ENCODE measurements around the gene STPG4. TPM values are rescaled to one million over a fixed set of nuclear protein-coding genes. Genes with fewer than 3 reads are reported as not detected.
"Not testable (repeated sequence)": the region's sequence is repeated elsewhere in the genome, so short reads cannot be mapped to it uniquely, and the experiment has no call there.

Gene STPG4
- total RNA-seq, 1 donor = 1.2 TPM

- Histone ChIP-seq H3K27me3 (ENCODE audit: insufficient read depth, low read length) (peaks cover 3% of the 10 kb centered on the region), H3K9me3 (ENCODE audit: low read depth, low read length) (no peaks in the 10 kb centered on the region), H3K4me1 (ENCODE audit: insufficient read depth, low read length) (peaks cover 20% of the 10 kb centered on the region), H3K4me3 (ENCODE audit: low read length) (no peak overlapping the region)
Observed at GRCh38 chr2:47181176-47181575, 26.1 kb upstream of the STPG4 start.

- H3K4me1 ChIP-seq (ENCODE audit: insufficient read depth, low read length) = peaks cover 20% of the 10 kb centered on the region
- H3K4me3 ChIP-seq (ENCODE audit: low read length) = no peak overlapping the region
- peaks cover 3% of the 10 kb centered on the region for H3K27me3 ChIP-seq (ENCODE audit: insufficient read depth, low read length)
- no peaks in the 10 kb centered on the region for H3K9me3 ChIP-seq (ENCODE audit: low read depth, low read length)
Observed at GRCh38 chr2:47180531-47180930, 25.4 kb upstream of the STPG4 start.

GRCh38 chr2:47179388-47179787, 24.3 kb upstream of the STPG4 start:
- H3K4me1 ChIP-seq (ENCODE audit: insufficient read depth, low read length) = peaks cover 24% of the 10 kb centered on the region
- peaks cover 3% of the 10 kb centered on the region for H3K27me3 ChIP-seq (ENCODE audit: insufficient read depth, low read length)
- no peaks in the 10 kb centered on the region for H3K9me3 ChIP-seq (ENCODE audit: low read depth, low read length)
- H3K4me3 ChIP-seq (ENCODE audit: low read length) = no peak overlapping the region

GRCh38 chr2:47178341-47178740, 23.2 kb upstream of the STPG4 start:
- no peak overlapping the region for H3K4me3 ChIP-seq (ENCODE audit: low read length)
- H3K9me3 ChIP-seq (ENCODE audit: low read depth, low read length) = no peaks in the 10 kb centered on the region
- peaks cover 34% of the 10 kb centered on the region for H3K4me1 ChIP-seq (ENCODE audit: insufficient read depth, low read length)
- peaks cover 3% of the 10 kb centered on the region for H3K27me3 ChIP-seq (ENCODE audit: insufficient read depth, low read length)

GRCh38 chr2:47177043-47177565, 22.0 kb upstream of the STPG4 start:
- Histone ChIP-seq H3K27me3 (ENCODE audit: insufficient read depth, low read length) (no peaks in the 10 kb centered on the region), H3K9me3 (ENCODE audit: low read depth, low read length) (no peaks in the 10 kb centered on the region), H3K4me3 (ENCODE audit: low read length) (peak overlapping the region; percentile 96), H3K4me1 (ENCODE audit: insufficient read depth, low read length) (peaks cover 44% of the 10 kb centered on the region)

GRCh38 chr2:47174733-47175361, 19.7 kb upstream of the STPG4 start:
- no peaks in the 10 kb centered on the region for H3K9me3 ChIP-seq (ENCODE audit: low read depth, low read length)
- H3K4me3 ChIP-seq (ENCODE audit: low read length) = peak overlapping the region; percentile 96
- H3K4me1 ChIP-seq (ENCODE audit: insufficient read depth, low read length) = peaks cover 54% of the 10 kb centered on the region
- no peaks in the 10 kb centered on the region for H3K27me3 ChIP-seq (ENCODE audit: insufficient read depth, low read length)

- Histone ChIP-seq H3K9me3 (ENCODE audit: low read depth, low read length) (no peaks in the 10 kb centered on the region), H3K27me3 (ENCODE audit: insufficient read depth, low read length) (no peaks in the 10 kb centered on the region), H3K4me3 (ENCODE audit: low read length) (peak overlapping the region; percentile 96), H3K4me1 (ENCODE audit: insufficient read depth, low read length) (peaks cover 49% of the 10 kb centered on the region)
Observed at GRCh38 chr2:47173986-47174732, 19.1 kb upstream of the STPG4 start.

- Histone ChIP-seq H3K27me3 (ENCODE audit: insufficient read depth, low read length) (no peaks in the 10 kb centered on the region), H3K4me1 (ENCODE audit: insufficient read depth, low read length) (peaks cover 46% of the 10 kb centered on the region), H3K9me3 (ENCODE audit: low read depth, low read length) (no peaks in the 10 kb centered on the region), H3K4me3 (ENCODE audit: low read length) (no peak overlapping the region)
Observed at GRCh38 chr2:47172922-47173695, 18.0 kb upstream of the STPG4 start.

GRCh38 chr2:47172156-47172921, 17.2 kb upstream of the STPG4 start:
- Histone ChIP-seq H3K4me3 (ENCODE audit: low read length) (no peak overlapping the region), H3K9me3 (ENCODE audit: low read depth, low read length) (no peaks in the 10 kb centered on the region), H3K4me1 (ENCODE audit: insufficient read depth, low read length) (peaks cover 45% of the 10 kb centered on the region), H3K27me3 (ENCODE audit: insufficient read depth, low read length) (no peaks in the 10 kb centered on the region)

GRCh38 chr2:47169784-47170183, 14.7 kb upstream of the STPG4 start:
- peaks cover 39% of the 10 kb centered on the region for H3K4me1 ChIP-seq (ENCODE audit: insufficient read depth, low read length)

GRCh38 chr2:47168895-47169294, 13.8 kb upstream of the STPG4 start:
- H3K4me1 ChIP-seq (ENCODE audit: insufficient read depth, low read length) = peaks cover 31% of the 10 kb centered on the region
- H3K9me3 ChIP-seq (ENCODE audit: low read depth, low read length); H3K4me3 ChIP-seq (ENCODE audit: low read length); H3K27me3 ChIP-seq (ENCODE audit: insufficient read depth, low read length): not testable (repeated sequence)

More at GRCh38 chr2:47169784-47170183, 14.7 kb upstream of the STPG4 start:
- Histone ChIP-seq H3K27me3 (ENCODE audit: insufficient read depth, low read length) (no peaks in the 10 kb centered on the region), H3K9me3 (ENCODE audit: low read depth, low read length) (no peaks in the 10 kb centered on the region), H3K4me3 (ENCODE audit: low read length) (no peak overlapping the region)

- Histone ChIP-seq H3K27me3 (ENCODE audit: insufficient read depth, low read length) (no peaks in the 10 kb centered on the region), H3K9me3 (ENCODE audit: low read depth, low read length) (no peaks in the 10 kb centered on the region), H3K4me1 (ENCODE audit: insufficient read depth, low read length) (peaks cover 16% of the 10 kb centered on the region), H3K4me3 (ENCODE audit: low read length) (no peak overlapping the region)
Observed at GRCh38 chr2:47167149-47167548, 12.0 kb upstream of the STPG4 start.

GRCh38 chr2:47165001-47165555, 10.0 kb upstream of the STPG4 start:
- Histone ChIP-seq H3K27me3 (ENCODE audit: insufficient read depth, low read length) (no peaks in the 10 kb centered on the region), H3K4me3 (ENCODE audit: low read length) (no peak overlapping the region), H3K4me1 (ENCODE audit: insufficient read depth, low read length) (peaks cover 6% of the 10 kb centered on the region)

GRCh38 chr2:47162780-47163179, 7.7 kb upstream of the STPG4 start:
- H3K27me3 ChIP-seq (ENCODE audit: insufficient read depth, low read length) = no peaks in the 10 kb centered on the region

More at GRCh38 chr2:47165001-47165555, 10.0 kb upstream of the STPG4 start:
- no peaks in the 10 kb centered on the region for H3K9me3 ChIP-seq (ENCODE audit: low read depth, low read length)

More at GRCh38 chr2:47162780-47163179, 7.7 kb upstream of the STPG4 start:
- H3K4me1 ChIP-seq (ENCODE audit: insufficient read depth, low read length) = no peaks in the 10 kb centered on the region
- no peak overlapping the region for H3K4me3 ChIP-seq (ENCODE audit: low read length)
- no peaks in the 10 kb centered on the region for H3K9me3 ChIP-seq (ENCODE audit: low read depth, low read length)

Measured in mononuclear cell (primary cell).